DMS 273 treated with DMSO at 0.1 percent for 48 hours (cell line): Measurements from ENCODE around the gene TMEM50B.
"Not testable (repeated sequence)": the region's sequence is repeated elsewhere in the genome, so short reads cannot be mapped to it uniquely, and the experiment has no call there.

Source experiments
- DNase-seq: peaks from one replicate; lab custom pipeline; 2025; lab: John Stamatoyannopoulos, UW

The TMEM50B gene

GRCh38 chr21:33428669-33429068 lies 51.1 kb downstream of the TMEM50B start:
- no peak for DNase-seq

- no peak for DNase-seq
Measured at GRCh38 chr21:33427051-33427450, 52.7 kb downstream of the TMEM50B start.

- no peak for DNase-seq
Measured at GRCh38 chr21:33425825-33426224, 53.9 kb downstream of the TMEM50B start.

- DNase-seq = no peak
Measured at GRCh38 chr21:33424214-33424613, 55.6 kb downstream of the TMEM50B start.

- no peak for DNase-seq
Measured at GRCh38 chr21:33421713-33422393, 57.9 kb downstream of the TMEM50B start.

GRCh38 chr21:33419538-33420123 lies 60.1 kb downstream of the TMEM50B start:
- no peak for DNase-seq

- no peak for DNase-seq
Measured at GRCh38 chr21:33418691-33419090, 61.1 kb downstream of the TMEM50B start.

GRCh38 chr21:33414926-33415325 lies 64.8 kb downstream of the TMEM50B start:
- no peak for DNase-seq

- DNase-seq = no peak
Measured at GRCh38 chr21:33414068-33414467, 65.7 kb downstream of the TMEM50B start.

GRCh38 chr21:33412832-33413519 lies 66.8 kb downstream of the TMEM50B start:
- no peak for DNase-seq

GRCh38 chr21:33412439-33412831 lies 67.3 kb downstream of the TMEM50B start:
- not testable (repeated sequence) for DNase-seq

GRCh38 chr21:33411949-33412430 lies 67.8 kb downstream of the TMEM50B start:
- DNase-seq = no peak

GRCh38 chr21:33406493-33406892 lies 73.3 kb downstream of the TMEM50B start:
- DNase-seq = no peak

GRCh38 chr21:33403786-33404585 lies 75.8 kb downstream of the TMEM50B start:
- no peak for DNase-seq

GRCh38 chr21:33403128-33403785 lies 76.5 kb downstream of the TMEM50B start, which contains the start of gene IFNGR2:
Gene IFNGR2, plus strand, starts transcription at chr21:33403413. Its CDS starts 131 bp downstream, at chr21:33403544.
- DNase-seq = no peak

GRCh38 chr21:33402001-33402979 lies 77.5 kb downstream of the TMEM50B start:
- no peak for DNase-seq

GRCh38 chr21:33401630-33401992 lies 78.2 kb downstream of the TMEM50B start:
- no peak for DNase-seq
